Measurements from ENCODE around the gene HS1BP3.

DNA sequence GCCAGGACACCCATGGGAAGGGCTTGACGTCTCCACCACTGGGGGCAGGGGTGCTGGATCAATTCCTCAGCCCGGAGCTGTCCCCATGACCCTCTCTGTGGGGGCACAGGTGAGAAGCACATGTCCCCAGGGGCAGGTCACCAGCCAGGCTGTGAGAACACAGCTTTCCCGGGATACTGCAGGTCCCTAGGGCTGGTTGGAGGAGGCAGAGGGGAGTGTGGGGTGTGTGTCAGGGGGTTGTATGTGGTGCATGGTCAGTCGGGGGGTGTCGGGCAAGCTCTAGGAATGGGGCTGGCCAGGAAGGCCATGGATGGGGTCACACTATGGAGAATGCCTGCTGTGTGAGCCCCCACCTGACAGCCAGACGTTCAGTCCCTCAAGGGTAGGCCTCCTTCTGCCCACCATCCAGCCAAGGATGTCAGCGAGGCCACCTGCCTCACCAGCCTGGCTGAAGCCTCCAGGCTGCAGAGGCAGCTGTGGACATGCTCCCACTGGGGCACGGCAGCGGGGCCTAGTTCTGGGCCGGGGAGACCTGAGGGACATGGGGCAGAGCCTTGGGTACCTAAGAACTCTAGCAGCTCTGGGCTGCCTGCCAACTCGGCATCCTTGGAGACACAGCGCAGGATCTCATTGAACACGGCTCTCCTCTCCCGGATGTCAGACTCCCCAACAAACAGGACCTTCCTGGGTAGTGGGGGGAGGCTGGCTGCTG, 10.3 kb downstream of the HS1BP3 start:
- TF ChIP-seq, protein P1, sequence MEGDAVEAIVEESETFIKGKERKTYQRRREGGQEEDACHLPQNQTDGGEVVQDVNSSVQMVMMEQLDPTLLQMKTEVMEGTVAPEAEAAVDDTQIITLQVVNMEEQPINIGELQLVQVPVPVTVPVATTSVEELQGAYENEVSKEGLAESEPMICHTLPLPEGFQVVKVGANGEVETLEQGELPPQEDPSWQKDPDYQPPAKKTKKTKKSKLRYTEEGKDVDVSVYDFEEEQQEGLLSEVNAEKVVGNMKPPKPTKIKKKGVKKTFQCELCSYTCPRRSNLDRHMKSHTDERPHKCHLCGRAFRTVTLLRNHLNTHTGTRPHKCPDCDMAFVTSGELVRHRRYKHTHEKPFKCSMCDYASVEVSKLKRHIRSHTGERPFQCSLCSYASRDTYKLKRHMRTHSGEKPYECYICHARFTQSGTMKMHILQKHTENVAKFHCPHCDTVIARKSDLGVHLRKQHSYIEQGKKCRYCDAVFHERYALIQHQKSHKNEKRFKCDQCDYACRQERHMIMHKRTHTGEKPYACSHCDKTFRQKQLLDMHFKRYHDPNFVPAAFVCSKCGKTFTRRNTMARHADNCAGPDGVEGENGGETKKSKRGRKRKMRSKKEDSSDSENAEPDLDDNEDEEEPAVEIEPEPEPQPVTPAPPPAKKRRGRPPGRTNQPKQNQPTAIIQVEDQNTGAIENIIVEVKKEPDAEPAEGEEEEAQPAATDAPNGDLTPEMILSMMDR (IDR thresholded peaks at IDR 0.05), result no peak
- TF ChIP-seq POLR2A (IDR thresholded peaks at IDR 0.05), result no peak

Measured in thyroid gland (tissue), 4 donors.